ENCODE results near the gene TMEM273. TPM values are rescaled to one million over a fixed set of nuclear protein-coding genes. Genes with fewer than 3 reads are reported as not detected.

TMEM273 gene
- total and polyA plus RNA-seq, 8 donors: 0.89 to 72.9 (median 5.9) TPM

- no peak overlapping the region for H3K27ac ChIP-seq
- WGBS, 5 donors: 73 to 83% (median 78%) methylated on average over 13 to 14 of the region's 14 CpGs
- intact Hi-C loops (cut with DNase I; ENCODE audit: low total_unique reads): loop anchor here (10.0 kb wide), 1 partner anchor 182 kb away; no protein-coding TSS in a partner anchor
- TF ChIP-seq EP300 (IDR thresholded peaks at IDR 0.05) (no peak), POLR2AphosphoS5 (IDR thresholded peaks at IDR 0.05) (no peak), CTCF (IDR thresholded peaks at IDR 0.05) (no peak), POLR2A (IDR thresholded peaks at IDR 0.05) (no peak)
- H3K4me3 ChIP-seq: no peak overlapping the region
- H3K4me1 ChIP-seq: no peaks in the 10 kb centered on the region
- peaks cover 0 to 14% (median 2%) of the 10 kb centered on the region in 4 donors for H3K36me3 ChIP-seq
- no peaks in the 10 kb centered on the region for H3K9me3 ChIP-seq
- H3K27me3 ChIP-seq: peaks cover 0 to 4% (median 0%) of the 10 kb centered on the region in 3 donors
- no peak for DNase-seq
These were observed 21.4 kb downstream of the TMEM273 start for GRCh38 chr10:49166484-49167400.

DNA sequence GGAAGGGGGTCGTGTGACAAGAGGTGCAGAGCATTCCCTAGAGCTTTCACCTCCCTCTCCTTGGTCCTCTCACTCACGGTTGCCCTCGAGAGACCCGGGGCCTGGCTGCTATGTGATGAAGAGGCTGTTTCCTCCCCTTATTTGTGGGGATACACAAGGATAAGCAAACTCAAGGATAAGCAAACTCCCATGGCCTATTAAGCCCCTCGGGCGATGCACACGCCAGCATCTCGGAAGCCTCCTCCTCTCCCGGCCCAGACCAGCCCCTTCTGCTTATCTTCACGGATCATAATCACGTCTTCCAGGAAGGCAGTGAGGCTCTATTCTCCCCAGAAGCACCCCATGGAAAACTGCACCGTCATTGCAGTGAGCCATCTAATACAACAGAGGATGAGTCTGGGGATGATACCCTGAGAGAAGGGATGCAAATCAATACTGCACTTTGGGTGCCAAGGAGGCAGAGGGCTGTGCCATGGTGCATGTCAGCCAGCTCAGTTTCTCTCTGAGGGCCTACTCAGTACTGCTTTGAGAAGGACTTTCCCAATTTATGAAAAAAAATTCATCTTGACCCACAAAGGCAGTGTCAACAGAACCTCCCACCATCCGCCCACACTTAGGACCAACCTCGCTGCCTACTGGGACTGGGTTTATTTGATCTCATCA is 22.2 kb downstream of the TMEM273 start:
- Histone ChIP-seq H3K4me1 (no peaks in the 10 kb centered on the region), H3K27me3 (peaks cover 0 to 4% (median 0%) of the 10 kb centered on the region in 3 donors), H3K4me3 (no peak overlapping the region), H3K27ac (no peak overlapping the region), H3K9me3 (no peaks in the 10 kb centered on the region), H3K36me3 (peaks cover 0 to 14% (median 2%) of the 10 kb centered on the region in 4 donors)
- intact Hi-C loops (cut with DNase I; ENCODE audit: low total_unique reads): loop anchor here (10.0 kb wide), 1 partner anchor 181 kb away; no protein-coding TSS in a partner anchor
- no peak for DNase-seq
- 74 to 83% (median 80%) methylated on average over 14 of the region's 14 CpGs for WGBS, 5 donors
- TF ChIP-seq POLR2A (IDR thresholded peaks at IDR 0.05) (no peak), EP300 (IDR thresholded peaks at IDR 0.05) (no peak), POLR2AphosphoS5 (IDR thresholded peaks at IDR 0.05) (no peak), CTCF (IDR thresholded peaks at IDR 0.05) (no peak)

DNA sequence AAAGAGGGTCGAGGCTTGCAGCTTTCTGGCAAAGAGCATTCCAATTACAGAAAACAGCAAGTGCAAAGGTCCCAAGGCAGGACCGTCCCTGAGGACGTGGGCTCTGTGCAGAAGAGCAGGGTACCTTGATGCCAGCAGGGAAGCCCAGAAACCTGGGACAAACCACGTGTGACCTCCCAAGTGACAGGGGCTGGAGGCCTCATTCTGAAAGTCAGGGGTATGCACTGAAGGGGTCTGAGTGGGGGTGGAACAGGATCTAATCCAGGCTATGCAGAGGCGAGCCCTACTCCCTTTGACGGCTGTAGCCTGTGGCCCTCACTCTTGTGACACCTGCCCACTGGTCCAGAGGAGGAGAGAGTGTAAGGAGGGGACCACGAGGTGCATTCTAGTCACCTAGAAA is 22.9 kb downstream of the TMEM273 start:
- H3K27ac ChIP-seq: no peak overlapping the region
- no peak for TF ChIP-seq CTCF (IDR thresholded peaks at IDR 0.05)
- TF ChIP-seq POLR2A (IDR thresholded peaks at IDR 0.05): no peak
- TF ChIP-seq EP300 (IDR thresholded peaks at IDR 0.05): no peak
- no peak for TF ChIP-seq POLR2AphosphoS5 (IDR thresholded peaks at IDR 0.05)
- no peaks in the 10 kb centered on the region for H3K4me1 ChIP-seq
- DNase-seq: no peak
- H3K9me3 ChIP-seq: no peaks in the 10 kb centered on the region
- peaks cover 0 to 4% (median 0%) of the 10 kb centered on the region in 3 donors for H3K27me3 ChIP-seq
- WGBS, 5 donors: 64 to 79% (median 71%) methylated on average over 7 of the region's 7 CpGs
- intact Hi-C loops (cut with DNase I; ENCODE audit: low total_unique reads): loop anchor here (10.0 kb wide), 1 partner anchor 180 kb away; no protein-coding TSS in a partner anchor
- H3K4me3 ChIP-seq: no peak overlapping the region
- H3K36me3 ChIP-seq: peaks cover 0 to 14% (median 2%) of the 10 kb centered on the region in 4 donors

DNA sequence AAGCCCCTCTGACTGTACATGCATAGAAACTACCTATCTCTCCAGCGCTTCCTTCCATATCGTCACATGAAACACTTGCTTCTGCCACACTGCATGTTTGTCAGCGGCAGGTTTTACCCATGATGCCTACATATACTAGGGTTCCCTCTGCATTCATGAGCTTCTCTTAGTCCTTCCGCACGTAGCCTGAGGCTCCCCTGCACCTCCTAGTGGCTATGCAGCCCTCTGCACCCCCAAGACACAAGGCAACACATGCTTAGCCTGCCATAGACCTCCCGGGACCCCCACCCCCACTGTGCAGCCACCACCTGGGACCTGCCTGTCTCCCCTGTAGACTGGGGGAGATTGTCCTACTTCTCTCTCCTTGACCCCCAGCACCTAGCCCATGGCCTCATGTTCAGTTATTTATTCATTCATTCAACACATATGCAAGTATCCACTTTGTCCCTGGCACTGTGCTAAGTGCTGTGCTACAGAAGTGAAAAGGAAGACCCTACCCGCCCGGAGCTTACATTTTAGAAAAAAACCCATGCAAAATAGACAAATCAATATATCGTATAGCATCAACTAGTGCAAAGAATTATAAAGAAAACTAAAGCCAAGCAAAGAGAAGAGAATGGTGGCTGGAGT is 23.5 kb downstream of the TMEM273 start:
- H3K27ac ChIP-seq: no peak overlapping the region
- WGBS, 5 donors: 51 to 62% (median 57%) methylated on average over 9 of the region's 9 CpGs
- TF ChIP-seq POLR2A (IDR thresholded peaks at IDR 0.05): no peak
- peak in 5 of 7 experiments; percentile 32 to 53 (median 42) for TF ChIP-seq CTCF (IDR thresholded peaks at IDR 0.05)
- TF ChIP-seq POLR2AphosphoS5 (IDR thresholded peaks at IDR 0.05): no peak
- no peak for TF ChIP-seq EP300 (IDR thresholded peaks at IDR 0.05)
- no peaks in the 10 kb centered on the region for H3K9me3 ChIP-seq
- no peaks in the 10 kb centered on the region for H3K4me1 ChIP-seq
- H3K4me3 ChIP-seq: no peak overlapping the region
- H3K36me3 ChIP-seq: peaks cover 0 to 14% (median 2%) of the 10 kb centered on the region in 4 donors
- DNase-seq: peak in 1 of 2 donors; percentile 78
- intact Hi-C loops (cut with DNase I; ENCODE audit: low total_unique reads): loop anchor here (10.0 kb wide), 1 partner anchor 180 kb away; no protein-coding TSS in a partner anchor
- peaks cover 0 to 4% (median 0%) of the 10 kb centered on the region in 3 donors for H3K27me3 ChIP-seq

Data from stomach (tissue), 9 donors.